Measurements from ENCODE around the gene PFKFB4. TPM values are rescaled to one million over a fixed set of nuclear protein-coding genes. Genes with fewer than 3 reads are reported as not detected.
"Not testable (repeated sequence)": the region's sequence is repeated elsewhere in the genome, so short reads cannot be mapped to it uniquely, and the experiment has no call there.

The PFKFB4 gene
- polyA plus RNA-seq, 1 experiment = 6.1 TPM

DNA sequence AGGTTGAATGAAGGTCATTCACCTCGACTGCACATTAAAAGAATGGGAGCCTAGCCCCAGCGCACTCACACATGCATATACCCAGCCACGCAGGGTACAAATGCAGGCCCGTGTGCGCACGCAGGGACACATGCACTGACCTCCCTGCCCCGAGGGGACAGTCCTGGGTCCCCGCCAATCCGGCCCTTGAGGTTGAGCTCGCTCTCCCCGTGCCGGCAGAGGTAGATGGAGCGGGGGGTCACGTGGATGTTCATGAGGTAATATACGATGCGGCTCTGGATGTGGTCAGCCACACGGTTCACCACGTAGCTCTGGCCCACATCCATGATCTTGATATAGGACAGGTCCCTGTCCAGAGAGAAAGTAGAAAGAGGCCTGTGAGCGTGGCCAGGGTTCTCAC lies 20.5 kb downstream of the PFKFB4 start:
- Histone ChIP-seq H3K27ac (ENCODE audit: low read depth, low read length) (no peak overlapping the region), H3K4me3 (ENCODE audit: low read depth, low read length) (no peak overlapping the region), H3K27me3 (ENCODE audit: control insufficient read depth, insufficient read depth, low read length) (no peaks in the 10 kb centered on the region), H3K9me3 (ENCODE audit: control insufficient read depth, insufficient read depth, low read length) (no peaks in the 10 kb centered on the region)
- DNase-seq (ENCODE audit: low read depth, low spot score) = no peak
- ChIA-PET CTCF (no interaction called here), POLR2A (interaction anchor here (0.5 kb wide), 1 partner anchor 48 kb away, joined by 3 read pairs; no protein-coding TSS in a partner anchor)
- TF ChIP-seq, protein P1, sequence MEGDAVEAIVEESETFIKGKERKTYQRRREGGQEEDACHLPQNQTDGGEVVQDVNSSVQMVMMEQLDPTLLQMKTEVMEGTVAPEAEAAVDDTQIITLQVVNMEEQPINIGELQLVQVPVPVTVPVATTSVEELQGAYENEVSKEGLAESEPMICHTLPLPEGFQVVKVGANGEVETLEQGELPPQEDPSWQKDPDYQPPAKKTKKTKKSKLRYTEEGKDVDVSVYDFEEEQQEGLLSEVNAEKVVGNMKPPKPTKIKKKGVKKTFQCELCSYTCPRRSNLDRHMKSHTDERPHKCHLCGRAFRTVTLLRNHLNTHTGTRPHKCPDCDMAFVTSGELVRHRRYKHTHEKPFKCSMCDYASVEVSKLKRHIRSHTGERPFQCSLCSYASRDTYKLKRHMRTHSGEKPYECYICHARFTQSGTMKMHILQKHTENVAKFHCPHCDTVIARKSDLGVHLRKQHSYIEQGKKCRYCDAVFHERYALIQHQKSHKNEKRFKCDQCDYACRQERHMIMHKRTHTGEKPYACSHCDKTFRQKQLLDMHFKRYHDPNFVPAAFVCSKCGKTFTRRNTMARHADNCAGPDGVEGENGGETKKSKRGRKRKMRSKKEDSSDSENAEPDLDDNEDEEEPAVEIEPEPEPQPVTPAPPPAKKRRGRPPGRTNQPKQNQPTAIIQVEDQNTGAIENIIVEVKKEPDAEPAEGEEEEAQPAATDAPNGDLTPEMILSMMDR (IDR thresholded peaks at IDR 0.05; ENCODE audit: low read depth, low read length) = no peak

DNA sequence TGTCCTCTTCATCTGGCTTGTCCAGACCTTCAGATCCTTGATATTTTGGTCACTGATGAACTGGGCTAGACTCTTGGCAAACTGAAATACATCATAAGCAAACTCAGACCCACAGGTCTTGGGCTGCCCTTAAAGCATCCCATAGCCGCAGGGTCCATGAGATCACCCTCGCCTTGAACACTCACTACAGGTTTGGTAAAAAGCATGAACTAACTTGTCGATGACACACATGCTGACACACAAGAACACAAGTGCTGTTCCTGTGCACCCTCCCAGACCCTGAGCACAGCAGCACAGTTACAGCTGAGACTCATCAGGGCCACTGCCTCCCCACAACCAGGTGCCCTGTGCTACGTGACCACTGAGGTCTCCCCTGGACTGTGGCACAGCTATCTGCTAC lies 21.0 kb downstream of the PFKFB4 start:
- TF ChIP-seq, protein P1 (IDR thresholded peaks at IDR 0.05; ENCODE audit: low read depth, low read length) = no peak
- CTCF ChIA-PET = no interaction called here
- no peak for DNase-seq (ENCODE audit: low read depth, low spot score)

DNA sequence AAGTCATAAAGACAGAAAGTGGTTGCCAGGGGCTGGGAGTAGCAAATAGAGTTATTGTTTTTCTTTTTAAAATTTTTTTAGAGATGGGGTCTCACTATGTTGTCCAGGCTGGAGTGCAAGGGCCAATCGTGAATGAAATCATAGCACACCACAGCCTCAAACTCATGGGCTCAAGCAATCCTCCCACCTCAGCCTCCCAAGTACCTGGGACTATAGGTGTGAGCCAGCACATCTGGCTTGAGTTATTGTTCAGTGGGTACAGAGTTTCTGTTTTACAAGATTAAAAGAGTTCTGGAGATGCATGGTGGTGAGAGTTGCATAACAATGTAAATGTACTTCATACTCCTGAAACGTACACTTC lies 23.6 kb downstream of the PFKFB4 start:
- Histone ChIP-seq H3K4me3 (ENCODE audit: low read depth, low read length) (no peak overlapping the region), H3K27ac (ENCODE audit: low read depth, low read length) (no peak overlapping the region), H3K27me3 (ENCODE audit: control insufficient read depth, insufficient read depth, low read length) (no peaks in the 10 kb centered on the region), H3K9me3 (ENCODE audit: control insufficient read depth, insufficient read depth, low read length) (no peaks in the 10 kb centered on the region)
- POLR2A ChIA-PET = interaction anchor here (0.6 kb wide), 1 partner anchor 24 kb away, joined by 3 read pairs; no protein-coding TSS in a partner anchor
- DNase-seq (ENCODE audit: low read depth, low spot score) = no peak
- TF ChIP-seq, protein P1 (IDR thresholded peaks at IDR 0.05; ENCODE audit: low read depth, low read length) = no peak
- CTCF ChIA-PET = interaction anchor here (1.3 kb wide), 1 partner anchor 16 kb away, joined by 3 read pairs; no protein-coding TSS in a partner anchor

More for the DNA sequence above, 21.0 kb downstream of the PFKFB4 start:
- POLR2A ChIA-PET = interaction anchor here (0.5 kb wide), 1 partner anchor 48 kb away, joined by 3 read pairs; no protein-coding TSS in a partner anchor
- no peak overlapping the region for H3K27ac ChIP-seq (ENCODE audit: low read depth, low read length)
- no peak overlapping the region for H3K4me3 ChIP-seq (ENCODE audit: low read depth, low read length)
- H3K27me3 ChIP-seq (ENCODE audit: control insufficient read depth, insufficient read depth, low read length) = no peaks in the 10 kb centered on the region
- H3K9me3 ChIP-seq (ENCODE audit: control insufficient read depth, insufficient read depth, low read length) = no peaks in the 10 kb centered on the region

DNA sequence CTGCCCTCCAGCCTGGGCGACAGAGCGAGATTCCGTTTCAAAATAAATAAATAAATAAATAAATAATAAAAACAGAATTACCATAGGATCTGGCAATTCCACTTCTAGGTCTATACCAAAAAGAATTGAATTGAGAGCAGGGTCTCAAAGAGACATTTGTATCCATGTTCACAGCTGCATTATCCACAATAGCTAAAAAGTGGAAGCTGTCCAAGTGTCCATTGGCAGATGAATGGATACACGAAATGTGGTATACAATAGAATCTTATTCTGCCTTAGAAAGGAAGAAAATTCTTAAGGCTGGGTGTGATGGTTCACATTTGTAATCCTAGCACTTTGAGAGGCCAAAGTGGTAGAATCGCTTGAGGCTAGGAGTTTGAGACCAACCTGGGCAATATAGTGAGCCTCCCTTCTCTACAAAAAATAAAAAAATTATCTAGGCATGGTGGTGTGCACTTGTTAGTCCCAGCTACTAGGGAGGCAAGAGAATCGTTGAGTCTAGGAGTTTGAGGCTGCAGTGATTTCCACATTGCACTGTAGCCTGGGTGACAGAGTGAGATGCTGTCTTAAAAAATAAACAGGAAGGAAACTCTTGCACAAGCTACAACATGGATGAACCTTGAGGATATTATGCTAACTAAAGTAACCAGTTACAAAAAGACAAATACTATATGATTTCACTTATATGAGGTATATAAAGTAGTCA lies 24.2 kb downstream of the PFKFB4 start:
- H3K27me3 ChIP-seq (ENCODE audit: control insufficient read depth, insufficient read depth, low read length) = no peaks in the 10 kb centered on the region
- H3K4me3 ChIP-seq (ENCODE audit: low read depth, low read length) = no peak overlapping the region
- H3K27ac ChIP-seq (ENCODE audit: low read depth, low read length) = no peak overlapping the region
- POLR2A ChIA-PET = no interaction called here
- no peaks in the 10 kb centered on the region for H3K9me3 ChIP-seq (ENCODE audit: control insufficient read depth, insufficient read depth, low read length)
- no peak for DNase-seq (ENCODE audit: low read depth, low spot score)
- TF ChIP-seq, protein P1 (IDR thresholded peaks at IDR 0.05; ENCODE audit: low read depth, low read length) = no peak
- CTCF ChIA-PET = interaction anchor here (1.3 kb wide), 1 partner anchor 17 kb away, joined by 3 read pairs; no protein-coding TSS in a partner anchor

DNA sequence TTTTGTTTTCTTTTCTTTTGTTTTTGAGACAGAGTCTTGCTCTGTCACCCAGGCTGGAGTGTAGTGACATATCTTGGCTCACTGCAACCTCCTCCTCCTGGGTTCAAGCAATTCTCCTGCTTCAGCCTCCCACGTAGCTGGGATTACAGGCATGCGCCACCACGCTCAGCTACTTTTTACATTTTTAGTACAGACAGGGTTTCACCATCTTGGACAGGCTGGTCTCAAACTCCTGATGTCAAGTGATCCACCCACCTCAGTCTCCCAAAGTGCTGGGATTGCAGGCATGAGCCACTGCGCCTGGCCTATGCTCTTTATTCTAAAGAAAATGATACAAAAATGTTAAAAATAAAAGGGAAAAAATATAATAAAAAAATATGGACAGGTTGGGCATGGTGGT lies 25.9 kb downstream of the PFKFB4 start:
- CTCF ChIA-PET = interaction anchor here (2.1 to 2.8 kb wide), 2 partner anchors 18 to 95 kb away, joined by 8 to 13 read pairs; no protein-coding TSS in a partner anchor
- H3K4me3 ChIP-seq (ENCODE audit: low read depth, low read length); H3K27ac ChIP-seq (ENCODE audit: low read depth, low read length); POLR2A ChIA-PET; H3K27me3 ChIP-seq (ENCODE audit: control insufficient read depth, insufficient read depth, low read length); H3K9me3 ChIP-seq (ENCODE audit: control insufficient read depth, insufficient read depth, low read length); DNase-seq (ENCODE audit: low read depth, low spot score): not testable (repeated sequence)
